Measurements from ENCODE around the gene COG5. TPM values are rescaled to one million over a fixed set of nuclear protein-coding genes. Genes with fewer than 3 reads are reported as not detected.

Gene COG5
- total and polyA plus RNA-seq, 2 of the 4 experiments (the other 2 are of a cell fraction): 18.5 to 27.4 TPM

DNA sequence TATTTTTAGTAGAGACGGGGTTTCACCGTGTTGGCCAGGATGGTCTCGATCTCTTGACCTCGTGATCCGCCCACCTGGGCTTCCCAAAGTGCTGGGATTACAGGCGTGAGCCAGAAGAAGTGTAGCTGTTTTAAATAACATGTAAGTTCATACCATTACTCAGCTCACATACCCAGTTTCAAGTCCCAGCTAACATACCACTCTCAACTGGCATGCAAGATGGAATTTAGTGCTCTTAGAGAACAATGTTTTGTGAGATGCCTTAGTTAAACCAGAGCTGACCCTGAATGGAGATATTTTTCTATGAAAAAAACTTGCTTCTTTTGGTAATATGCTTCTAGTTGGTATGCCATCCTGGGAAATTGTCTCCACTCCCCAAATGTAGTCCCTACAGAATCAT, 357.6 kb downstream of the COG5 start:
- Histone ChIP-seq H3K23ac (ENCODE audit: low read depth, low read length) (no peak overlapping the region), H3K36me3 (ENCODE audit: control insufficient read depth, insufficient read depth, low read length) (peaks cover 27% of the 10 kb centered on the region), H3K4me2 (ENCODE audit: low read depth, low read length) (no peak overlapping the region), H2BK20ac (ENCODE audit: low read depth, low read length) (no peak overlapping the region), H4K5ac (ENCODE audit: low read depth, low read length) (no peak overlapping the region), H2AK5ac (ENCODE audit: low read depth, low read length) (no peak overlapping the region), H3K4ac (ENCODE audit: low read depth, low read length) (no peak overlapping the region), H2AK9ac (replicated peaks; ENCODE audit: low read depth, low read length, poor library complexity) (no peak overlapping the region), H3K56ac (ENCODE audit: extremely low read depth, insufficient read depth, low read length) (no peak overlapping the region), H2AFZ (replicated peaks; ENCODE audit: low read length, poor library complexity) (no peak overlapping the region), H2BK120ac (ENCODE audit: low read depth, low read length) (no peak overlapping the region), H3K27me3 (ENCODE audit: control insufficient read depth, insufficient read depth, low read length) (no peaks in the 10 kb centered on the region), H4K8ac (ENCODE audit: low read depth in 2 of 2, low read length in 2 of 2) (no peak overlapping the region), H2BK15ac (ENCODE audit: low read depth, low read length) (no peak overlapping the region), H3K4me1 (ENCODE audit: control insufficient read depth, insufficient read depth, low read length) (peaks cover 4% of the 10 kb centered on the region; the same call in 1 of the 2 replicates), H4K20me1 (ENCODE audit: insufficient read depth, low read length) (no peaks in the 10 kb centered on the region), H2BK5ac (ENCODE audit: low read depth, low read length, poor library complexity, severe bottlenecking) (no peak overlapping the region), H3K79me1 (ENCODE audit: low read depth in 1 of 2, low read length in 2 of 2) (no peaks in the 10 kb centered on the region), H3K27ac (ENCODE audit: insufficient read depth, low read length) (no peak overlapping the region), H3K9me1 (ENCODE audit: insufficient read depth, low read length) (peaks cover 6% of the 10 kb centered on the region), H3K14ac (replicated peaks; ENCODE audit: low read depth, low read length) (no peak overlapping the region), H3K18ac (ENCODE audit: low read depth, low read length) (no peak overlapping the region), H4K91ac (ENCODE audit: insufficient read depth, low read depth, low read length) (no peak overlapping the region), H3K4me3 (ENCODE audit: insufficient read depth, low read depth, low read length) (no peak overlapping the region), H3K9ac (ENCODE audit: low read depth, low read length) (no peak overlapping the region), H3K9me3 (ENCODE audit: control insufficient read depth, insufficient read depth, low read length) (no peaks in the 10 kb centered on the region)
- BruUV-seq (replicated peaks): no TSS peak
- TF ChIP-seq BHLHE40 (IDR thresholded peaks at IDR 0.05; ENCODE audit: low read depth, low read length): no peak
- no peak for TF ChIP-seq MAFK (IDR thresholded peaks at IDR 0.05; ENCODE audit: low read depth, low read length)
- TF ChIP-seq POLR2A (IDR thresholded peaks at IDR 0.05; ENCODE audit: low read depth, low read length): no peak
- TF ChIP-seq USF2 (IDR thresholded peaks at IDR 0.05; ENCODE audit: low read depth, low read length): no peak
- TF ChIP-seq FOS (IDR thresholded peaks at IDR 0.05; ENCODE audit: low read depth, low read length): no peak
- TF ChIP-seq, protein P1, sequence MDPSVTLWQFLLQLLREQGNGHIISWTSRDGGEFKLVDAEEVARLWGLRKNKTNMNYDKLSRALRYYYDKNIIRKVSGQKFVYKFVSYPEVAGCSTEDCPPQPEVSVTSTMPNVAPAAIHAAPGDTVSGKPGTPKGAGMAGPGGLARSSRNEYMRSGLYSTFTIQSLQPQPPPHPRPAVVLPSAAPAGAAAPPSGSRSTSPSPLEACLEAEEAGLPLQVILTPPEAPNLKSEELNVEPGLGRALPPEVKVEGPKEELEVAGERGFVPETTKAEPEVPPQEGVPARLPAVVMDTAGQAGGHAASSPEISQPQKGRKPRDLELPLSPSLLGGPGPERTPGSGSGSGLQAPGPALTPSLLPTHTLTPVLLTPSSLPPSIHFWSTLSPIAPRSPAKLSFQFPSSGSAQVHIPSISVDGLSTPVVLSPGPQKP (IDR thresholded peaks at IDR 0.05; ENCODE audit: borderline replicate concordance, low read depth, low read length): no peak
- TF ChIP-seq CEBPB (IDR thresholded peaks at IDR 0.05; ENCODE audit: low read depth, low read length): no peak
- no peak for TF ChIP-seq CHD1 (IDR thresholded peaks at IDR 0.05; ENCODE audit: low read depth, low read length)
- no peak for TF ChIP-seq RAD21 (IDR thresholded peaks at IDR 0.05; ENCODE audit: low read length)
- no peak for TF ChIP-seq RFX5 (IDR thresholded peaks at IDR 0.05; ENCODE audit: low read depth, low read length)
- no peak for TF ChIP-seq RCOR1 (IDR thresholded peaks at IDR 0.05; ENCODE audit: insufficient replicate concordance, low read length)
- TF ChIP-seq SMC3 (IDR thresholded peaks at IDR 0.05; ENCODE audit: low read depth, low read length): no peak
- no peak for TF ChIP-seq NFE2L2 (IDR thresholded peaks at IDR 0.05; ENCODE audit: low read depth, low read length)
- DNase-seq (no peak), ATAC-seq (ENCODE audit: low read depth) (no peak)
- dilution Hi-C loops (cut with HindIII; ENCODE audit: low sequenced_read_pairs, unreplicated experiment): no loop called here
- WGBS, 2 experiments (ENCODE audit: extremely low coverage in 2 of 2, insufficient read length in 1 of 2): no CpG with 5 or more reads among the region's 6 CpGs
- POLR2A ChIA-PET (ENCODE audit: unreplicated experiment): no interaction called here
- CTCF ChIA-PET: no interaction called here
- intact Hi-C loops (cut with micrococcal nuclease): loop anchor here (10.0 kb wide), 1 partner anchor 669 kb away; no protein-coding TSS in a partner anchor
- in situ Hi-C loops (cut with MboI; ENCODE audit: low sequenced_read_pairs): no loop called here

Data from IMR-90 (cell line).